T-helper 1 cell treated with Interleukin-12 subunit alpha and Interleukin-12 subunit beta and Interleukin-4 antibody, amounts not matched to agents 30 μg/mL and 1 μg/mL, for 36 hours (primary cell): ENCODE results near the gene SIK3.
A peak's percentile ranks its signal among the peaks of the same experiment; 100 is the strongest.
"Not testable (repeated sequence)": the region's sequence is repeated elsewhere in the genome, so short reads cannot be mapped to it uniquely, and the experiment has no call there.

Experiments
- H3K27ac Mint-ChIP-seq: one replicate; pipeline ENCODE4 v1.8.0; 2021; ENCODE audit warnings: mild to moderate bottlenecking, mixed read lengths
- H3K27me3 Mint-ChIP-seq: one replicate; pipeline ENCODE4 v1.8.0; 2021; ENCODE audit warnings: low read depth, mixed read lengths
- H3K36me3 Mint-ChIP-seq: one replicate; pipeline ENCODE4 v1.8.0; 2021; ENCODE audit warnings: low read depth, mixed read lengths
- H3K4me1 Mint-ChIP-seq: one replicate; pipeline ENCODE4 v1.8.0; 2021; ENCODE audit warnings: low read depth, mixed read lengths
- H3K4me3 Mint-ChIP-seq: one replicate; pipeline ENCODE4 v1.8.0; 2021; ENCODE audit warnings: mild to moderate bottlenecking, moderate library complexity, mixed read lengths
- H3K9me3 Mint-ChIP-seq: one replicate; pipeline ENCODE4 v1.8.0; 2021; ENCODE audit warnings: mixed read lengths

SIK3 gene

DNA sequence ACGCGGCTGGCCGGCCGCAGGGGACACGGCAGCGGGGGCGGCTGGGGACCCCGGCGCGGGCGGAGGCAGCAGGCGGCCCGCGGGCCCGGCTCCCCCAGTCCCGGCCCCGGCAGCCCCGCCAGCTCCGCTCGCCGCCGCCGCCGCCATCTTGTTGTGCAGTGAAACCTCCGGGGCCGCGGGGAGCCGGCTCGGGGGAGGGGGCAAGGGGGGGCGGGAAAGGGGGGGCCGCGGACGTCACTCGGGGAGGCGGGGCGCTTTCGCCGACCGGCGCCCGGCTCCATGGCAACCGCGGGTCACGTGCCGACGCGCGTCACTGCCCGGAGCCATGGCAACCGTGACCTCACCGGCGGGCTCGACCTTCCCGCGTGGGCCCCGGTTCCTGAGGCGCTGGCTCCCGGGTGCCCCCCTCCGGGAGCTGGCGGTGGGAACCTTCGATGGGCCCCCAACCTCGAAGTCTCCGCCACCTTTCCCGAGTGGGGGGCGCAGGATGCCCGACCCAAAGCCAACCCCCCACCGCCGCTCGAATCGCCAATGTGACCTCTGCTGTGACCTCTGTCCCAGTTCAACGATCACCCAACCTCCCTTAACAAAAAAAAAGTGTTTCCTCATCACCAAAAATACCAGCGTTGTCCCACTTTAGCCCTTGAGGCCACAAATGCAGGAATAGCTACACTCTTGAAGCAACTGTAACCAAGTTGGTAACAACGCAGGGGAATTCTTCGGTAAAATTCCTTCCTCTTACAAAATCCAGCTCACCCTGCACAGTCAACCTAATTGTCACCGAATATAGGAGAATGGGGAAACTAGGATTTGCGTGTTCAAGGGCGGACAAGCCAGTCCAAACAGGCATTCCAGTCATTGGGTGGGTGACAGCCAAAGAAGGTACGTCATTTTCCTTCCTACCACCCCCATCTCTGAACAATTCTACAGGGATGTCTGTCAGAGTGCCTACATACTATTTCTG, at the start of gene SIK3:
Gene SIK3, minus strand, starts transcription at position 160 of the 964 bp plus-strand sequence. Its CDS starts 13 bp downstream, at position 147.
- H3K27me3 Mint-ChIP-seq = peaks cover 2% of the 10 kb centered on the region
- H3K4me1 Mint-ChIP-seq = peaks cover 46% of the 10 kb centered on the region
- H3K36me3 Mint-ChIP-seq = peaks cover 2% of the 10 kb centered on the region
- H3K9me3 Mint-ChIP-seq = no peaks in the 10 kb centered on the region
- peak within 1 kb of the TSS; percentile 99 for H3K4me3 Mint-ChIP-seq
- peak within 1 kb of the TSS; percentile 97 for H3K27ac Mint-ChIP-seq

DNA sequence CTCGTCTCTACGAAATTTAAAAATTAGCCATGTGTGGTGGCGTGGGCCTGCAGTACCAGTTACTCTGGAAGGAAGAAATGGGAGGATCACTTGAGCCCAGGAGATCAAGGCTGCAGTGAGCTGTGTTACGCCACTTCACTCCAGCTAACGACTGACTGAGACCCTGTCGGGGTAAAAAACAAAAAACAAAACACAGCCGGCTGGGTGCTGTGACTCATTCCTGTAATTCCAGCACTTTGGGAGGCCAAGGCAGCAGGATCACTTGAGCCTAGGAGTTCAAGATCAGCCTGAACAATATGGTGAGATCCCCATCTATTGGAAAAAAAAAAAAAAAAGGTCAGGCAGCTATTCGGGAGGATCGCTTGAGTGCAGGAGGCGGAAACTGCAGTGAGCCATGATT, 48.3 kb upstream of the SIK3 start:
- no peaks in the 10 kb centered on the region for H3K9me3 Mint-ChIP-seq
- H3K27me3 Mint-ChIP-seq = peaks cover 7% of the 10 kb centered on the region
- H3K4me1 Mint-ChIP-seq = peaks cover 35% of the 10 kb centered on the region
- H3K4me3 Mint-ChIP-seq = peak overlapping the region; percentile 100
- H3K27ac Mint-ChIP-seq = no peak overlapping the region
- H3K36me3 Mint-ChIP-seq = peaks cover 14% of the 10 kb centered on the region

DNA sequence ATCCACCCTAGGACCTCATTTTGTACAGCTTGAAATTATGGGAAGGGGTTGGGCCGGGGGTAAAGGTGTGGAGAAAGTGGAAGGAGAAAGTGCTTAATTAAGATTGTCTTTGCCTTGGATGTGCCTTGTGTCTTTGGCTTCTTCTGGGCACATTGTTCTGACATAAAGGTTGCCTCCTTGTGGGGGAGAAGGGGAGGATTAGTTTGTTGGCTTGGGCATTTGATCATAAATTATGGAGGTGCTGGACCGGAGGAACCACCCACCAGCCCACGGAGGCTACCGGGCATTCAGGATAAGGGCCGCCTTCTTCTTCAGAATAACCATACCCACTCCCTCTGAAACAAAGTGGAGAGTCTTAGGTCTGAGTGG, 47.1 kb upstream of the SIK3 start:
- H3K4me1 Mint-ChIP-seq = peaks cover 35% of the 10 kb centered on the region
- H3K36me3 Mint-ChIP-seq = peaks cover 14% of the 10 kb centered on the region
- H3K9me3 Mint-ChIP-seq = no peaks in the 10 kb centered on the region
- H3K27ac Mint-ChIP-seq = peak overlapping the region; percentile 97
- H3K27me3 Mint-ChIP-seq = peaks cover 19% of the 10 kb centered on the region
- peak overlapping the region; percentile 100 for H3K4me3 Mint-ChIP-seq

DNA sequence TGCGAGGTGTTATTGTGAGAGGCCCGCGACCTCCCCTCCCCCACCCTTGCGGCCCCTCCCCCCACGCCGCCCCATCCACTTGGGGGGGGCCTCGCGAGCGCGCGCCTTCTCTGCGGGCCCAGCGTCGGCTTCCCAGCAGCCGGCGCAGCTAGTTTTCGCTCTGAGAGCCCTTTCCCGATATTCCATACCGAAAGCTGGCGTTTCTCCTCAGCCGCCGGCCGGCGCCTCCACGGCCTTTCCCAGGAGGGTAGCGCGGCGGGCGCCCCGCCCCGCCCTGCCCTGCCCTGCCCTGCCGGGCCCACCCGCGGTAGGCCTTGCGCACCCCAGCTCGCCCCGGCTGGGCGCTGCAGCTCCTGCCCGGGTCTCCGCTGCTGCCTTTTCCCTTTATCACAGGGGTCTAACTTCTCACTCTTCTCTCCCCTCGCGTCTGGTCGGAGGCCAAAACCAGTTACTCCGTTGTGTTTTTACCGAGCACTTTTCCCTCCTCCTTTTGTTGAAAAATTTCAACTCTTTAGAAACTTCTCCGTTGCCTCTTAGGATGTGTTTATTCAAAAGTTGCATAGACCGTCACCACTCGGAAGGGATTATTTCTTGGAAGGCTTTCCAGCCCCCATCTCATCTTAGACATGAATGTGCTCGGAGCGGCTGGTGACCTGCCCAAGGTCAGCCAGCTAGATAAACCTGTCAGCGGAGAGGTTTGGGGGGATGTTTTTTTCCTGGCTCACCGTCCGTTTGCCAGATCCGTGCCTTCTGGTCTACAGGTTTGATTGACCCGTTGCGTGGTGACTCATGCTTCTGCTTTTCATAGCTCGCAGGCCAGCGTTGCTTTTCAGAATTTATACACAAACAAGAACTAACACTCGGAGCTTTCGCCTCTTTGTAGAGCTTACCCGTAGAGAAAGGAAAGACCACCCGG, 46.5 kb upstream of the SIK3 start:
- peaks cover 25% of the 10 kb centered on the region for H3K27me3 Mint-ChIP-seq
- peak overlapping the region; percentile 100 for H3K4me3 Mint-ChIP-seq

DNA sequence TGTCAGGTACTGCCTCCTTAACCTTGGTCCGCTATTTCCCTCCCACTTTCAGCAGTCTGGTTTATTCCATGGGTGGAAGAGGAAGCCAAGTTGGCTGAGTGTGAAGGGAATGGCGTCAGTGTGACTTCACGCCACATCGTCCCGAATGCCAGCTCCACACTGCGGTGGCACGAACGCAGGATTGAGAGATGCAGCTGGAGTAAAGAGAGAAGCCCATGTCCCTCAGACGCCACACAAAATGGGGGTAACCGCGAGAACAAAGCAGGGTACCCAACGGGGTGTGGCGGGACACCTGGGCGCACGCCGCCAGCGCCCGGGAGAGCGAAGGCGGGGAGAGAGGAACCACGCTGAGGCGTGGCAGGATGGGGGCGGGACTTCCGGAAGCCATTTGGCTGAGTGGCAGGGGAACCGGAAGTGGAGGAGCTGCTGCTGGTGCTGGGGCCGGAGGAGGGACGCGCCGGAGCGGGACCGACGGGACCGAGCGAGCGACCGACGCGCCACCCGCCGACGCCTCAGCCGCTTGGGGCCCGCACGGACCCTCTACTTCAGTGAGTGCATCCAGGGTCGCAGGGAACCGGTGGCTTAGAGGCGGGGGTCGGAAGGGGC, 45.7 kb upstream of the SIK3 start, which contains the start of gene PAFAH1B2:
Gene PAFAH1B2, plus strand, starts transcription at position 417 of the 606 bp plus-strand sequence. CDS start 8,161 bp downstream, outside the sequence.
- peaks cover 14% of the 10 kb centered on the region for H3K36me3 Mint-ChIP-seq
- no peaks in the 10 kb centered on the region for H3K9me3 Mint-ChIP-seq
- H3K4me3 Mint-ChIP-seq = peak within 1 kb of the TSS; percentile 100
- peak within 1 kb of the TSS; percentile 97 for H3K27ac Mint-ChIP-seq
- H3K27me3 Mint-ChIP-seq = peaks cover 27% of the 10 kb centered on the region
- H3K4me1 Mint-ChIP-seq = peaks cover 35% of the 10 kb centered on the region

More for the DNA sequence above, 46.5 kb upstream of the SIK3 start:
- Mint-ChIP-seq H3K4me1 (peaks cover 35% of the 10 kb centered on the region), H3K9me3 (no peaks in the 10 kb centered on the region), H3K27ac (peak overlapping the region; percentile 97), H3K36me3 (peaks cover 14% of the 10 kb centered on the region)

DNA sequence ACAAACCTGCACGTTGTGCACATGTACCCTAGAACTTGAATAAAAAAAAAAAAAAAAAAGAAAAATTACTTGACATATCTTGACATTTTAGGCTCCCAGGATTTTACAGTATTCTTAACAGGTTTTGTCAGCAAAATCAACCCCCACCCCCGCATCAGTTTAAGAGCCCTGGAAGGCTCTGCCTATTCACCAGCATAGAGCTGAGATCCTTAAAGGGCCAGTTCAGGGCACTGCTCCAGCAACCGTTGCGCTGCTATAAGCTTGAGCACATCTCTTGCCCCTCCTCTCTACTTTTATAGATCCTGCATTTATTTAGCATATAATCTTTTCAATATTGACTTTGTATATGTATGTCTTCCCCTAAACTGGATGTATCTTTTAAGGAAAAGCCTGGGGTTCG, 45.2 kb upstream of the SIK3 start:
- H3K4me1 Mint-ChIP-seq = peaks cover 34% of the 10 kb centered on the region
- peak overlapping the region; percentile 93 for H3K4me3 Mint-ChIP-seq
- H3K27ac Mint-ChIP-seq = peak overlapping the region; percentile 94
- peaks cover 27% of the 10 kb centered on the region for H3K27me3 Mint-ChIP-seq
- H3K9me3 Mint-ChIP-seq = no peaks in the 10 kb centered on the region
- peaks cover 14% of the 10 kb centered on the region for H3K36me3 Mint-ChIP-seq

DNA sequence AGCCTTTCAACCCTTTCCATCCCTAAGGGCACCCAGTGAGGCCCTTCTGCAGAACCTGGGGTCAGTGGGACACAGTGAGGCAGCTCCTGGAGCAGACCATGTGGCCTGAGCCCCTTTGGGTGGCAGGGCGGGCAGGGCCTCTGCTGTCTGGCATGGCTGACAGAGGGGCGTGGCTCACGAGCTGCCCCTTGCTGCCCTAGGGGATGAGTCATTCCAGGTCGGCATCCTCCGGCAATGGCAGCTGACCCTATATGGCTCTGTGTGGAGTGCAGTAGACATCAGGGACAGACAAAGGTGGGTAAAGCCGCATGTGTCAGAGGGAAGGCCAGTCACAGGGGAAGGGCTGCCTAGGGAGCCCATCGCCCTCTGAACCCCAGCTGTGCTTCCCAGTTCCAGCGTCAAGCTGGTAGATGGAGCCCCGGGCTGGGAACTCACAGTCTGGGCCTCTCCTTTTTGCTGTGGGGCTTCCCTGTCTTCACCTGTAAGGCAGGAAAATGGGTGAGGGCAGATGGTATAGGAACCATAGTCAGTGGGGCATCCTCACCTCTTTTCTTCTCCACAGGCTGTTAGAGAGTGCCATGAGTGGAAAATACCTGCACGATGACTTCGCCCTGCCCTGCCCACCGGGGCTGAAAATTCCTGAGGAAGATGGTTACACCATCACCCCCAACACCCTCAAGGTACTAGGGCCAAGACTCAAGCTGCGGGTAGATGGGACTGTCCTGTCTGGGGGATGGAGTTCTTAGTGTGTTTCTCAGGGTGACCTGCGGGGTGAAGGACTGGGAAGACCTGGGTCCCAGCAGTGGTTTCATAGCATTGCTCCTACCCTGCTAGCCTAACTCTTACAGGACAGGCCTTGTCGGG, 39.2 kb upstream of the SIK3 start:
- H3K4me3 Mint-ChIP-seq, H3K9me3 Mint-ChIP-seq, H3K27ac Mint-ChIP-seq, H3K4me1 Mint-ChIP-seq, H3K36me3 Mint-ChIP-seq: not testable (repeated sequence)
- peaks cover 27% of the 10 kb centered on the region for H3K27me3 Mint-ChIP-seq

DNA sequence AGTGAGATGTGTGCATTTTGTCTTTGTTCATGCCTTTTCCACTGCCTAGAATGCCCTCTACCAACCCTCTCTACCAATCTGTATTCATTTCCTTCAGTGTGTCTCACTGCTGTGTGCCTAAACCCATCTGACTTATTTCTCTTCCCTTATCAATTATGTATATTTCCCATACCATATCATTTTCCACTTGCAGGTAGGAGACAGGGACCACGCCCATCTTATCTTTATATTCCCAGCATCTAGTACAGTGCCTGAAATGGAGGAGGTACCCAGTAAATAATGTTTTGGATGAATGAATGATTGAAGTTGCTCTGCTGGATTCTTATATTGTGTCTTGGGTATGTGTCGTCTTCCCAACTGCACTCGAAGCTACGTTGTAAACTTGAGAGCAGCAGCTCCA, 36.8 kb upstream of the SIK3 start:
- H3K9me3 Mint-ChIP-seq, H3K4me3 Mint-ChIP-seq, H3K27me3 Mint-ChIP-seq, H3K36me3 Mint-ChIP-seq, H3K27ac Mint-ChIP-seq, H3K4me1 Mint-ChIP-seq: not testable (repeated sequence)

DNA sequence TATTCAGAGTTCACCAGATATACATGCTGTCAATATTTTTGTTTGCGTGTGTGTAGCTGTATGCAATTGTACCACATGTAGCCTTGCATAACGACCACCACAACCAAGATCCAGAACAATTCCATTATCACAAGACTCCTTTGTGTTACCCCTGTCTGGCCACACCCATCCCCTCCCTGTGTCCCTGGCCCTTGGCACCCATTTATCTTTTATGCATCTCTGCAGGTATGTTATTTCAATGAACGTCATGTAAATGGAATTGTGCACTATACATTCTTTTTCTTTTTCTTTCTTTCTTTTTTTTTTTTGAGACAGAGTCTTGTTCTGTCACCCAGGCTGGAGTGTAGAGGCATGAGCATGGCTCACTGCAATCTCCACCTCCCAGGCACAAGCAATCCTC, 36.2 kb upstream of the SIK3 start:
- Mint-ChIP-seq H3K4me3 (no peak overlapping the region), H3K36me3 (no peaks in the 10 kb centered on the region), H3K4me1 (no peaks in the 10 kb centered on the region), H3K9me3 (no peaks in the 10 kb centered on the region), H3K27me3 (no peaks in the 10 kb centered on the region), H3K27ac (no peak overlapping the region)

DNA sequence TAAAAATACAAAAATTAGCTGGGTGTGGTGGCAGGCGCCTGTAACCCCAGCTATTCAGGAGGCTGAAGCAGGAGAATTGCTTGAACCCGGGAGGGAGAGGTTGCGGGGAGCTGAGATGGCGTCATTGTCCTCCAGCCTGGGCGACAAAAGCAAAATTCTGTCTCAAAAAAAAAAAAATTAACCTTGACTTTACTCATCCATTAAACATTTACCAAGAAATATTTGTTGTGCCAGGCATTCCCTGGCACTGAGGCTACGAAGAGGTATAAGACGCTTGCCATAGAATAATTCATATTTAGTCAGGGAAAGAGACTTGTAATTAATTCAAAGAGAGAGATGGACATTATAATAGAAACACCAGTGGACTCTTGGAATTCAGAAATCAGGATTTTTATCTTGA, 32.7 kb upstream of the SIK3 start:
- Mint-ChIP-seq H3K27me3 (peaks cover 10% of the 10 kb centered on the region), H3K4me1 (no peaks in the 10 kb centered on the region), H3K9me3 (no peaks in the 10 kb centered on the region), H3K36me3 (no peaks in the 10 kb centered on the region), H3K27ac (no peak overlapping the region), H3K4me3 (no peak overlapping the region)

DNA sequence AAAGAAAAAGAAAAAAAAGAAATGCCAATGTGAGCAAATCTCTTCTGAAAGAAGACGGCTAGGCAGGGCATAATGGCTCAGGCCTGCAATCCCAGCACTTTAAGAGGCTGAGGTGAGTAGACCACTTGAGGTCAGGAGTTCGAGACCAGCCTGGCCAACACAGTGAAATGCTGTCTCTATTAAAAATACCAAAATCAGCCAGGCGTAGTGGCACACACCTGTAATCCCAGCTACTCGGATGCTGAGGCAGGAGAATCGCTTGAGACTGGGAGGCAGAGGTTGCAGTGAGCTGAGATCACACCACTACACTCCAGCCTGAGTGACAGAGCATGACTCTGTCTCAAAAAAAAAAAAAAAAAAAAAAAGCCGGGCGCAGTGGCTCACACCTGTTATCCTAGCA, 32.2 kb upstream of the SIK3 start:
- not testable (repeated sequence) for H3K36me3 Mint-ChIP-seq, H3K4me3 Mint-ChIP-seq, H3K4me1 Mint-ChIP-seq, H3K9me3 Mint-ChIP-seq, H3K27ac Mint-ChIP-seq
- H3K27me3 Mint-ChIP-seq = peaks cover 12% of the 10 kb centered on the region

DNA sequence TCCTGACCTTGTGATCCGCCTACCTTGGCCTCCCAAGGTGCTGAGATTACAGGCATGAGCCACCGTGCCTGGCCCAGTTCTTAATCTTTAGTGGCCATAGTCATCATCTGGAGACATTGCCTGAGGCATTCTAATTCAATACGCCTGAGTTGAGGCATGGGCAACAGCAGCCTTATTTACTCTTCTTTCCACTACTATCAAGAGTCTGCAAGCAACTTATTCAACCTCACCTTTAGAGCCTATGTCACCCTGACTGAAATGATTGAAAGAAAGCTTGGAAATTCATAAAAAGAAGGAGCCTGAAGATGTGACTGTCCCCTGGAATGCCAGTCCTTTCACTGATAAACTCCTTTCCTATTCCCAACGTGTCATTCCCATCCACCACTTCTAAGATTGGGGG, 30.1 kb upstream of the SIK3 start:
- Mint-ChIP-seq H3K4me1 (no peaks in the 10 kb centered on the region), H3K9me3 (no peaks in the 10 kb centered on the region), H3K4me3 (no peak overlapping the region), H3K27me3 (peaks cover 26% of the 10 kb centered on the region), H3K27ac (no peak overlapping the region), H3K36me3 (no peaks in the 10 kb centered on the region)

DNA sequence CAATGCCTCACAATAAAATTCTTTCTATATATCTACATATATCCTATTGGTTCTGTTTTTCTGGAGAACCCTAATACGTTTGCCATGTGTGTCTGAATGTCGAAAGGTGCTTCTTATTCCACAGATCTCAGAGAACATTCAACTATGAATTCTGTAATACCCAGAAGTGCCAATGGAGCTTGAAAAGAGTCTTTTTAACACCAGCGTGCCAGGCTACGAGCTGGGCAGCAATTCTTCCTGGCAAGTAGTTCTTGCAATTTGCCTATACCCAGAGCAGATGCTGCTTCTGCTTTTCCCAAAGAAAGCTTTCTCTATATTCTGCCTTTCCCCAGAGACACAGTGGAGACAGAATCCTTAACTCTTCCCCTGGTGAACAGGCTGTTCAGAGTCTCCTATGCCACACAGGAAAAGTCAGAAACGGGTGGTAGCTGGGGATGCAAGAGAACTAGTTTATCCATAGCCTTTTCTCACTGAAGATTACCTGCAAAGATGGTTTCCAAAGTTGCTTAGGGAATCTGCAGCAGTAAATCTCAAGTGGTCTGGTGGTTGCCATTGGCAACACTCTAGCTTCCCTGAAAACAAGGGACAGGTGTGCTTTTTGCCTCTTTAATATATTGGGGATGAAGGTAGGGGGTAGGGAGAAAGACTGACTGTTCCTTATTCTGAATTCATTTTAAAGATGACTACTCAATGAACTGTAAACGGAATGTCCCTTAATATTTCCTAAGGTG, 29.1 kb upstream of the SIK3 start:
- H3K4me3 Mint-ChIP-seq = no peak overlapping the region
- no peak overlapping the region for H3K27ac Mint-ChIP-seq
- peaks cover 33% of the 10 kb centered on the region for H3K27me3 Mint-ChIP-seq
- H3K4me1 Mint-ChIP-seq = no peaks in the 10 kb centered on the region
- H3K9me3 Mint-ChIP-seq = no peaks in the 10 kb centered on the region
- H3K36me3 Mint-ChIP-seq = no peaks in the 10 kb centered on the region
